Astrocyte of the cerebellum (primary cell): ENCODE measurements around the gene XAB2.

ENCODE experiments used
- DNase-seq: peaks from one replicate; pipeline ENCODE4 v3.0.0-alpha.2; 2011; ENCODE audit warnings: low read depth
- H3K4me3 ChIP-seq: 2 replicates; pipeline ENCODE4 v1.5.1; 2011; ENCODE audit warnings: mild to moderate bottlenecking, low read depth, low read length, moderate library complexity
- in situ Hi-C: cut with HindIII; loops from 2 replicates; pipeline ENCODE4 v1.10.0; 2017; ENCODE audit warnings: low sequenced_read_pairs
- TF ChIP-seq, protein P1 (sequence below): IDR thresholded peaks from 2 replicates; pipeline ENCODE4 v1.5.1; 2012; ENCODE audit warnings: low read length, low read depth, moderate library complexity, mild to moderate bottlenecking; ENCODE audit errors: missing control alignments

XAB2 gene

DNA sequence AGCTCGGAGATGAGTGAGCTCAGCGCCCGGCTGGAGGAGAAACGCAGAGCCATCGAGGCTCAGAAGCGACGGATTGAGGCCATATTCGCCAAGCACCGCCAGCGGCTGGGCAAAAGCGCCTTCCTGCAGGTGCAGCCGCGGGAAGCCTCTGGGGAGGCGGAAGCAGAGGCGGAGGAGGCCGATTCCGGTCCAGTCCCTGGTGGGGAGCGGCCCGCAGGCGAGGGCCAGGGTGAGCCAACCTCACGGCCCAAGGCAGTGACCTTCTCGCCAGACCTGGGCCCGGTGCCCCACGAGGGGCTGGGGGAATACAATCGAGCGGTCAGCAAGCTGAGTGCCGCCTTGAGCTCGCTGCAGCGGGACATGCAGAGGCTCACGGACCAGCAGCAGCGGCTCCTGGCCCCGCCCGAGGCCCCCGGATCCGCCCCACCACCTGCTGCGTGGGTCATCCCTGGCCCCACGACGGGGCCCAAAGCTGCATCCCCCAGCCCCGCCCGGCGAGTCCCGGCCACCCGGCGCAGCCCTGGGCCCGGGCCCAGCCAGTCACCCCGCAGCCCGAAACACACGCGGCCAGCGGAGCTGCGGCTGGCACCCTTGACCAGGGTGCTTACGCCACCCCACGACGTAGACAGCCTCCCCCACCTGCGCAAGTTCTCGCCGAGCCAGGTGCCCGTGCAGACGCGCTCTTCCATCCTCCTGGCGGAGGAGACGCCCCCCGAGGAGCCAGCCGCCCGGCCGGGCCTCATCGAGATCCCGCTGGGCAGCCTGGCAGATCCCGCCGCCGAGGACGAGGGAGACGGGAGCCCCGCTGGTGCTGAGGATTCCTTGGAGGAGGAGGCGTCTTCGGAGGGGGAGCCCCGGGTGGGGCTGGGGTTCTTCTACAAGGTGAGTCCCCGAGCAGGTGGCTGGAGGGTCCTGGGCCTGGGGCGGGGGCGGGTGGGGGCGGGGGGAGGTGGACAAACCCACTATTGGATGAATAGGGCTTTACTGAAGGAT lies 16.8 kb downstream of the XAB2 start:
- no peak overlapping the region for H3K4me3 ChIP-seq
- in situ Hi-C loops, result no loop called here
- TF ChIP-seq, protein P1, sequence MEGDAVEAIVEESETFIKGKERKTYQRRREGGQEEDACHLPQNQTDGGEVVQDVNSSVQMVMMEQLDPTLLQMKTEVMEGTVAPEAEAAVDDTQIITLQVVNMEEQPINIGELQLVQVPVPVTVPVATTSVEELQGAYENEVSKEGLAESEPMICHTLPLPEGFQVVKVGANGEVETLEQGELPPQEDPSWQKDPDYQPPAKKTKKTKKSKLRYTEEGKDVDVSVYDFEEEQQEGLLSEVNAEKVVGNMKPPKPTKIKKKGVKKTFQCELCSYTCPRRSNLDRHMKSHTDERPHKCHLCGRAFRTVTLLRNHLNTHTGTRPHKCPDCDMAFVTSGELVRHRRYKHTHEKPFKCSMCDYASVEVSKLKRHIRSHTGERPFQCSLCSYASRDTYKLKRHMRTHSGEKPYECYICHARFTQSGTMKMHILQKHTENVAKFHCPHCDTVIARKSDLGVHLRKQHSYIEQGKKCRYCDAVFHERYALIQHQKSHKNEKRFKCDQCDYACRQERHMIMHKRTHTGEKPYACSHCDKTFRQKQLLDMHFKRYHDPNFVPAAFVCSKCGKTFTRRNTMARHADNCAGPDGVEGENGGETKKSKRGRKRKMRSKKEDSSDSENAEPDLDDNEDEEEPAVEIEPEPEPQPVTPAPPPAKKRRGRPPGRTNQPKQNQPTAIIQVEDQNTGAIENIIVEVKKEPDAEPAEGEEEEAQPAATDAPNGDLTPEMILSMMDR, result no peak
- DNase-seq, result no peak

DNA sequence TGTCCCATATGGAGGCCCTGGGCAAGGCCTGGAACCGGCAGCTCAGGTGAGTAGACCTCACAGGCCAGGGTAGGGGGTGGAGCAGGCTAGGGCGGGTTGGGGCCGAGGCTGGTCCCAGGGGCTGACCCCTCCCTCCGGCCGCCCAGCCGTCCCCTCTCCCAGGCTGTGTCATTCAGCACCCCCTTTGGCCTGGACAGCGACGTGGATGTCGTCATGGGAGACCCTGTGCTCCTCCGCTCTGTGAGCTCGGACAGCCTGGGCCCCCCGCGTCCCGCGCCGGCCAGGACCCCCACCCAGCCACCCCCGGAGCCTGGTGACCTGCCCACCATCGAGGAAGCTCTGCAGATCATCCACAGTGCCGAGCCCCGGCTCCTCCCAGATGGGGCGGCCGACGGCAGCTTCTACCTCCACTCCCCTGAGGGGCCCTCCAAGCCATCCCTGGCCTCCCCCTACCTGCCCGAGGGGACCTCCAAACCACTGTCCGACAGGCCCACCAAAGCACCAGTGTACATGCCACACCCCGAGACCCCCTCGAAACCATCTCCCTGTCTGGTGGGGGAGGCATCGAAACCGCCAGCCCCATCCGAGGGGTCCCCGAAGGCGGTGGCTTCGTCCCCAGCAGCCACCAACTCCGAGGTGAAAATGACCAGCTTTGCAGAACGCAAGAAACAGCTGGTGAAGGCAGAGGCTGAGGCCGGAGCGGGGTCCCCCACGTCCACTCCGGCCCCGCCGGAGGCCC lies 17.6 kb downstream of the XAB2 start:
- H3K4me3 ChIP-seq, result no peak overlapping the region
- DNase-seq, result no peak
- TF ChIP-seq, protein P1, result no peak
- in situ Hi-C loops, result no loop called here

DNA sequence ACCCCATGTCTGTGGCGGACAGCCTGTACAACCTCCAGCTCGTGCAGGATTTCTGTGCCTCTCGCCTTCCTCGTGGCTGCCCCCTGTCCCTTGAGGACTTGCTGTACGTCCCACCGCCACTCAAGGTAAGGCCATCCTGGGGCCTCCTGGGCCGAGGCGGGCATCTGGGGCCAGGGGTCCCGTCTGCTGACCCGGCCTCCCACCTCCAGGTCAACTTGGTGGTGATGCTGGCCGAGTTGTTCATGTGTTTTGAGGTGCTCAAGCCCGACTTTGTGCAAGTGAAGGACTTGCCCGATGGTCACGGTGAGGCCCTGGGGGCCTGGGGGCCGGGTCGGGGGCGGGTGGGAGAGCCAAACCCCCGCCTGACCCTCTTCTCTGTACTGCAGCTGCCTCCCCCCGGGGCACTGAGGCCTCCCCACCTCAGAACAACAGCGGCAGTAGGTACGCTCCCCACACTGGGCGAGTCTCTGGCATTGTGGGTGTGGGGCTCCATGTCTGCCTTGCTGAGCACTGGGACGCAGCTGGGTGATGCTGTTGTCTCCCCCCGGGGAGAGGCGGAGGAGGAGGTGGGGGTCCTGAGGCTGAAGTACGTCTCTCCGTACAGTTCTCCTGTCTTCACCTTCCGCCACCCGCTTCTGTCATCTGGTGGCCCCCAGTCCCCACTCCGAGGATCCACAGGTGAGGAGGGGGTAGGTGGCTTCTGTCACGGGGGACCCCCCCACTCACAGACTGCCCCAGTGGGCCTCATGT lies 18.7 kb downstream of the XAB2 start:
- TF ChIP-seq, protein P1, result no peak
- DNase-seq, result no peak
- in situ Hi-C loops, result no loop called here
- H3K4me3 ChIP-seq, result no peak overlapping the region

DNA sequence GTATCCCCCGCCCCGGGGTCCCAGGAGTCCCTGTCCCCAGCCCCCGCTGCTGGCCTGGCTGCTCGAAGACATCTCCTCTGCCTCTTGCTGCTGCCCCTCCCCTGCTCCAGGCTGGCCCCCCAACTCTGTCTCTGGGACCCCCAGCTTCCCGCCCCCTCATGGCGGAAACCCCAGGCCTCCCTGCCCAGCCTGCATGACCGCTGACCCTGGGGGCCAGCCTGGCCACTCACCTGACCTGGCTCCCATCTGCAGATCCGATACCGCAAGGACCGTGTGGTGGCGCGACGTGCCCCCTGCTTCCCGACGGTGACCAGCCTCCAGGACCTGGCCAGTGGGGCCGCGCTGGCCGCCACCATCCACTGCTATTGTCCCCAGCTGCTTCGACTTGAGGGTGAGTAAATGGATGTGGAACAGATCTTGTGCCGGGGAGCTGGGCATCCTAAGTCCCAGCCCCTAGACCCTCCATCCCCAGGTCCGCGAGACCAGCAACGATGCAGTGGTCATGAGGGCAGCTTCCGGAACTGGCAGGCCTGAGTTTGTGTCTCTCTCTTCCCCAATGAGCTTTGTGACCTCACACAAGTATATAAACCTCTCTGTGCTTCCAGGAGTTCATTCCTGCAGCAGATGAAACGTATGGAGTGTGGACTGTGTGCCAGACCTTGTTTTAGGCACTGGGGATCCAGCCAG lies 21.3 kb downstream of the XAB2 start:
- no peak overlapping the region for H3K4me3 ChIP-seq
- TF ChIP-seq, protein P1, result no peak
- in situ Hi-C loops, result no loop called here
- DNase-seq, result no peak

DNA sequence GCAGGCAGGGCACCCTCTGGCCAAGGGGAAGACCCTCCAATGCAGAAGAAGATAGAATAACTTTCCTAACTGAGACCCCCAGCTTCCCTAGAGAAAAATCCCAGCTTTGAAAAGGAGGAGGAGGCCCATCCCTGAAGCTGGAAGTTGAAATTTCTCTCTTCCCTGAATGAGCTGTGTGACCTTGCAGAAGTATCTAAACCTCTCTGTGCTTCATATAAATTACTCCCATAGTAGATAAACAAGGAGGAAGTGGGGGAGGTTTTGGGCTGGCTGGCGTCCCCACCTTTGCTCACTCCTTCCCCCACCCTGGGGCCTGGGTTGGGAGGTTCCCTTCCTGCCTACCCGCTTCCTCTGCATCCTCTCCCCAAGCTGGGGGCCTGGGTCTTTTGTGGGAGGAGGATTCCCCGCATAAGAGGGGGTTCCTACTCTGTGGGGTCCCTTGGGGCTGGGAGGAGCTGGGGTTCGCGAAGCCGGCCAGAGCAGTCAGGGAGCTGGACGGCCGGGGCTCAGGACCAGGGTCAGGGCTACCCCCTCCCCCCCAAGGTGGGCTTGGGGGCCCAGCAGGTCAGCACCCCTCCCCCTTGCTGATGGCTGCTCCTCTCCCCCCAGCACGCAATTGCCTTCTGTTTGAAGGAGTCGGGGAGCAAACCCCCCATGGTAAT lies 22.0 kb downstream of the XAB2 start:
- DNase-seq, result no peak
- in situ Hi-C loops, result no loop called here
- TF ChIP-seq, protein P1, result no peak
- H3K4me3 ChIP-seq, result no peak overlapping the region

DNA sequence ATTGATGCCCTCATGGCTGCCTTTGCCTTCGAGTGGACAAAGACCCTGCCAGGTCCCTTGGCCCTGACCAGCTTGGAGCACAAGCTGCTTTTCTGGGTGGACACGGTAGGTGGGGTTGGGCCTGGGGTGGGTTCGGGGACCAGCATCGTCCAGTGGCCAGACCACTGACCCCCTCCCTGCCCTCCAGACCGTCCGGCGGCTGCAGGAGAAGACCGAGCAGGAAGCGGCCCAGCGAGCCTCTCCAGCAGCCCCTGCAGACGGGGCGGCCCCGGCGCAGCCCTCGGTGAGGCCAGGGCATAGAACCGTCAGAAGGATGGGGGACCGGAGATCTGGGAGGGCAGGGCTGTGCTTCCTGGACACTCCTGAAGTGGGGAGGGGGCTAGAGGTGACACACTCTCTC lies 23.1 kb downstream of the XAB2 start:
- no peak overlapping the region for H3K4me3 ChIP-seq
- TF ChIP-seq, protein P1, result no peak
- in situ Hi-C loops, result no loop called here
- no peak for DNase-seq
